Natural killer cell treated with Interleukin-12 subunit alpha and Interleukin-12 subunit beta and Interleukin-15 and Interleukin-18, amount 100 ng/mL, for 72 hours (primary cell): ENCODE results near the gene EEF1AKMT4. TPM values are rescaled to one million over a fixed set of nuclear protein-coding genes. Genes with fewer than 3 reads are reported as not detected.

ENCODE experiments used
- ATAC-seq, 2 donors: fragments of 150-1000 bp; cut with Tn5 transposase in 1 of 2; sonication (Bioruptor Pico), chemical (Tn5 transposase) in 1 of 2; 2 replicates each; pipeline ENCODE4 v1.10.0; 2021
- DNase-seq: peaks from one replicate; pipeline ENCODE4 v3.0.0; 2022; ENCODE audit warnings: low spot score
- H3K27ac Mint-ChIP-seq, 2 donors: 1 replicate in 1 of 2; 2 replicates in 1 of 2; pipeline ENCODE4 v1.8.0; 2022; ENCODE audit warnings: mixed read lengths in 2 of 2, mild to moderate bottlenecking in 1 of 2, moderate library complexity in 1 of 2
- H3K27me3 Mint-ChIP-seq, 2 donors: 1 replicate in 1 of 2; 2 replicates in 1 of 2; pipeline ENCODE4 v1.8.0; 2022; ENCODE audit warnings: mixed read lengths in 2 of 2
- H3K36me3 Mint-ChIP-seq: one replicate; pipeline ENCODE4 v1.8.0; 2022; ENCODE audit warnings: mixed read lengths
- H3K4me1 Mint-ChIP-seq, 2 donors: 1 replicate in 1 of 2; 2 replicates in 1 of 2; pipeline ENCODE4 v1.8.0; 2022; ENCODE audit warnings: low read depth in 2 of 2, mixed read lengths in 2 of 2, mild to moderate bottlenecking in 1 of 2
- H3K4me3 Mint-ChIP-seq: one replicate; pipeline ENCODE4 v1.8.0; 2022; ENCODE audit warnings: mixed read lengths
- H3K9me3 Mint-ChIP-seq: 2 replicates; pipeline ENCODE4 v1.8.0; 2022; ENCODE audit warnings: mixed read lengths
- total RNA-seq, 2 donors: library from RNA; stranded (reverse); gene quantifications; one replicate each; pipeline ENCODE4 v1.2.3, GENCODE V29; 2022

EEF1AKMT4 gene
- 10 to 100 TPM; 11.9 to 16.8 TPM for total RNA-seq

DNA sequence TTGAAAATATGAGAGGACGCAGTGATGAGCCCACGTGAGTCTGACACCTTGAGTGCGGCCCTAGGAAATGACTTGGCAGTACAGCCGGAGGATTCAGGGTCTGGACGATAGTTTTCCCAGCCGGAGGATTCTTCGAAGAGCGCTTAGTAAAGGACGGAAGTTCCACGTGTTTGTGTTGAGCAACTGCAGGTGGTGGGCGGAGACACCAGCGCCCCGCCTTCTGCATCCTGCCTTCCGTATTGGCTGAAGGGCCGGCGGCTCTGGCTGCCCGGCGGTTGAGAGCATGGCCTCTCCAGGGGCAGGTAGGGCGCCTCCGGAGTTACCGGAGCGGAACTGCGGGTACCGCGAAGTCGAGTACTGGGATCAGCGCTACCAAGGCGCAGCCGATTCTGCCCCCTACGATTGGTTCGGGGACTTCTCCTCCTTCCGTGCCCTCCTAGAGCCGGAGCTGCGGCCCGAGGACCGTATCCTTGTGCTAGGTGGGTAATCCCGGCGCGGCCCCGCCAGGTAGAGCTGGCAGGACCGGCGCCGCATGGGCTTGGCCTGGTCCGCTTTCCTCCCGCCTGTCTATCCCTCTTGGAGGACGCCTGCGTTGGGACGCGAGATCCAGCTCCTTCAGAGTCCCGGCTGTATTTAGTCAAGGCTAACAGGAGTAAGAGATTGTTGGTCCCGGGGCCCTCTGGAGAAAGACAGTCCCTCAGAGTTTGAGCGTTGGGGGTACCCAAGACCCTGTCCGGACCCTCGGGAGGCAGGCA lies at the start of gene EEF1AKMT4:
EEF1AKMT4 (plus strand) TSS at position 261 of the 755 bp plus-strand sequence; CDS start at position 284, 23 bp downstream.
- Mint-ChIP-seq H3K27me3 (no peaks in the 10 kb centered on the region), H3K36me3 (peaks cover 11% of the 10 kb centered on the region), H3K27ac (peak within 1 kb of the TSS; percentile 98 to 100), H3K9me3 (no peaks in the 10 kb centered on the region), H3K4me3 (peak within 1 kb of the TSS; percentile 98), H3K4me1 (peaks cover 14 to 25% of the 10 kb centered on the region in 2 donors)
- DNase-seq (peak; percentile 98), ATAC-seq (peak; percentile 96 to 97)

GRCh38 chr3:184200825-184201224 lies 48.6 kb upstream of the EEF1AKMT4 start:
- Mint-ChIP-seq H3K27me3 (peaks cover 4 to 6% of the 10 kb centered on the region in 2 donors), H3K9me3 (no peaks in the 10 kb centered on the region), H3K36me3 (no peaks in the 10 kb centered on the region), H3K27ac (no peak overlapping the region), H3K4me3 (no peak overlapping the region), H3K4me1 (no peaks in the 10 kb centered on the region)
- no peak for ATAC-seq
- no peak for DNase-seq

- ATAC-seq (peak in 1 of 2 donors; percentile 50), DNase-seq (no peak)
- Mint-ChIP-seq H3K27me3 (peaks cover 15 to 20% of the 10 kb centered on the region in 2 donors), H3K4me3 (no peak overlapping the region), H3K36me3 (no peaks in the 10 kb centered on the region), H3K27ac (no peak overlapping the region), H3K4me1 (no peaks in the 10 kb centered on the region), H3K9me3 (no peaks in the 10 kb centered on the region)
Measured at GRCh38 chr3:184203526-184203925, 45.9 kb upstream of the EEF1AKMT4 start.

- Mint-ChIP-seq H3K4me3 (no peak overlapping the region), H3K4me1 (no peaks in the 10 kb centered on the region), H3K27ac (no peak overlapping the region), H3K36me3 (no peaks in the 10 kb centered on the region), H3K27me3 (peaks cover 20 to 26% of the 10 kb centered on the region in 2 donors), H3K9me3 (no peaks in the 10 kb centered on the region)
- no peak for ATAC-seq
- DNase-seq, result no peak
Measured at GRCh38 chr3:184209146-184209923, 40.1 kb upstream of the EEF1AKMT4 start.

DNA sequence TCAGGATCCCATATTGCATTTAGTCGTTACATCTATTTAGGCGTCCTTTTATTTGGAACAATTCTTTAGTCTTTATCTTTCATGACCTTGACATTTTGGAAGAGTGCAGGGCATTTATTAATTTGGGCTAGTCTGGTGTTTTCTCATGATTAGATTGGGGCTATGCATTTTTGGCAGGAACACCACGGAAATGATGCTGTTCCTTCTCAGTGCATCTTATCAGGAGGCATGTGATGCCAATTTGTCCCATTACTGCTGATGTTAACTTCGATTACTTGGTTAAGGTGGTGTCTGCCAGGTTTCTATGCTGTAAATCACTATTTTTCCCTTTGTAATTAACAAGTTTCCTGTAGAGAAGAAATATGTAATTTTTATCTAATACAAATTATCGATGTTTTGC lies 38.2 kb upstream of the EEF1AKMT4 start:
- no peak for DNase-seq
- no peaks in the 10 kb centered on the region for H3K9me3 Mint-ChIP-seq
- H3K4me1 Mint-ChIP-seq, result no peaks in the 10 kb centered on the region
- H3K27me3 Mint-ChIP-seq, result peaks cover 16 to 23% of the 10 kb centered on the region in 2 donors
- ATAC-seq, result no peak
- H3K27ac Mint-ChIP-seq, result no peak overlapping the region
- H3K36me3 Mint-ChIP-seq, result no peaks in the 10 kb centered on the region
- no peak overlapping the region for H3K4me3 Mint-ChIP-seq

GRCh38 chr3:184211718-184212117 lies 37.8 kb upstream of the EEF1AKMT4 start:
- Mint-ChIP-seq H3K36me3 (no peaks in the 10 kb centered on the region), H3K4me3 (no peak overlapping the region), H3K27ac (no peak overlapping the region), H3K27me3 (peaks cover 12 to 18% of the 10 kb centered on the region in 2 donors), H3K9me3 (no peaks in the 10 kb centered on the region), H3K4me1 (no peaks in the 10 kb centered on the region)
- no peak for DNase-seq
- no peak for ATAC-seq

DNA sequence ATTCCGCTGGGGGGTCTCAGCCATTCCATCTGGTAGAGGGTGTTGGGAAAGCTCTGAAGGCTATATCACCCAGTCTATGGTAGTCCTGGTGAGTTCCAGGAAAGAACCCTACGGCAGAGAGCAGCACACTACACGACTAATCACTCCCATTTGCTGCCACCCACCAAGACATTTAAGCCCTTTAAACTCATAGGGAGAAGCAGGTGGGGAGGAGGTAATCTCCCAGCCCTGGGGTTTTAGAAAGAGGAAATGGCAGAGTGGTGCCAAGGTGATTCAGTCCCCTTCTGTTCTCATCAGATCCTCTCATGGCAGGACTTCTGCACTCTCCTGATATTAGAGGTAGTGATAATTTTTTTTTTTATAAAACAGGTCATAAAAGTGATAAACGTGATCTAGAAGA lies 30.7 kb upstream of the EEF1AKMT4 start:
- H3K9me3 Mint-ChIP-seq, result no peaks in the 10 kb centered on the region
- H3K36me3 Mint-ChIP-seq, result no peaks in the 10 kb centered on the region
- no peaks in the 10 kb centered on the region for H3K4me1 Mint-ChIP-seq
- ATAC-seq (no peak), DNase-seq (no peak)
- H3K27me3 Mint-ChIP-seq, result peaks cover 13 to 18% of the 10 kb centered on the region in 2 donors
- no peak overlapping the region for H3K27ac Mint-ChIP-seq
- no peak overlapping the region for H3K4me3 Mint-ChIP-seq

DNA sequence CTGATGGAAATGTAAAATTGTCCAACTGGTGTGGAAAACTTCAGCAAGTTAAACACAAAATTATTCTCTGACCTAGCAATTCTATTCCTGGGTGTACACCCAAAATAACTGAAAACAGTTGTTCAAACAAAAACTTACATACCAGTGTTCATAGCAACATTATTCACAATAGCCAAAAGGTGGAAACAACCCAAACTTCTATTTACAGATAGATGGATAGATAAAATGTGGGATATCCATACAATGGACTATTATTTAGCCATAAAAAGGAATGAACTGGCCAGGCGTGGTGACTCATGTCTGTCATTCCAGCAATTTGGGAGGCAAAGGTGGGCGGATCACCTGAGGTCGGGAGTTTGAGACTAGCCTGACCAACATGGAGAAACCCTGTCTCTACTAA lies 27.0 kb upstream of the EEF1AKMT4 start:
- Mint-ChIP-seq H3K27ac (no peak overlapping the region), H3K27me3 (peaks cover 22 to 33% of the 10 kb centered on the region in 2 donors), H3K36me3 (no peaks in the 10 kb centered on the region), H3K9me3 (no peaks in the 10 kb centered on the region), H3K4me3 (no peak overlapping the region), H3K4me1 (no peaks in the 10 kb centered on the region)
- DNase-seq, result no peak
- ATAC-seq, result no peak

- Mint-ChIP-seq H3K27ac (no peak overlapping the region), H3K4me1 (peaks cover 0 to 2% of the 10 kb centered on the region in 2 donors)
Measured at GRCh38 chr3:184223946-184224345, 25.5 kb upstream of the EEF1AKMT4 start.

GRCh38 chr3:184227481-184227935 lies 22.0 kb upstream of the EEF1AKMT4 start:
- no peak for DNase-seq
- Mint-ChIP-seq H3K4me3 (no peak overlapping the region), H3K36me3 (peaks cover 6% of the 10 kb centered on the region), H3K9me3 (no peaks in the 10 kb centered on the region), H3K27ac (no peak overlapping the region), H3K4me1 (peaks cover 6 to 12% of the 10 kb centered on the region in 2 donors), H3K27me3 (peaks cover 45 to 62% of the 10 kb centered on the region in 2 donors)
- ATAC-seq, result peak in 1 of 2 donors; percentile 43

More at GRCh38 chr3:184223946-184224345, 25.5 kb upstream of the EEF1AKMT4 start:
- no peak for DNase-seq
- Mint-ChIP-seq H3K9me3 (no peaks in the 10 kb centered on the region), H3K36me3 (no peaks in the 10 kb centered on the region), H3K27me3 (peaks cover 30 to 45% of the 10 kb centered on the region in 2 donors), H3K4me3 (no peak overlapping the region)
- ATAC-seq, result no peak

- peaks cover 6 to 12% of the 10 kb centered on the region in 2 donors for H3K4me1 Mint-ChIP-seq
- ATAC-seq (no peak), DNase-seq (no peak)
- no peak overlapping the region for H3K27ac Mint-ChIP-seq
- peaks cover 6% of the 10 kb centered on the region for H3K36me3 Mint-ChIP-seq
- H3K4me3 Mint-ChIP-seq, result peak overlapping the region; percentile 54
- peaks cover 46 to 61% of the 10 kb centered on the region in 2 donors for H3K27me3 Mint-ChIP-seq
- H3K9me3 Mint-ChIP-seq, result no peaks in the 10 kb centered on the region
Measured at GRCh38 chr3:184228376-184229137, 20.9 kb upstream of the EEF1AKMT4 start.

DNA sequence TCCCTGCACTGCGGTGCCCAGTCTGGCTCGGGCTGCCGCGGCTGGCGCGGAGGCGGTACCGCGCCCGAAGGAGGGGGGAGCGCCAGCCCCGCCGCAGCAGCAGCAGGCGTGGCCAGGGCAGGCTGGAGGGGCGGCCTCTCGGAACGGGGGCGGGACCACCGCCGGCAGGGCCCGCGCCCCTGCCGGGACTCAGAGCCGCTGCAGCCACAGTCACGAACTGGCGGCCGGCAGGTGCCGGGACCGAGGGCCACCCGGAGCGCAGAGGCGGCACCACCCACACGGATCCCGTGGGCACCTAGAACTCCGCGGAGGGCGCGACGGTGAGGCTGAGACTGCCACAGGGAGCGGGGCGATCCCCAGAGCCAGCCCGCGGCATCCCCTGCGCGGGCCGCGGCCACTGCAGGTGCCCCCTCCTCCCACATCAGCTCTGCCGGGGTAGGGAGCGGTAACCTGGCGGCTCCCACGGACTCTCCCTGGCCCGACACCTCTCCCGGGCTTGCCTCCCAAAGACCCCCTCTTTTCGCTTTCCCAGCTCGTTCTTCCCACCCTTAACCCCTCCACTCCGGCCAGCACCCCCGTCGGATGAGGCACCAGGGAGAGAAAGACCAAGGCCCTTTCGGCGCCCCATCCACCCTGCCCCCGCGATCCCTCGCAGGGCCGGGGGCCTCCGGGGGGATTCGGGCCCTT lies 19.9 kb upstream of the EEF1AKMT4 start, which contains the start of gene VWA5B2:
VWA5B2 (plus strand) TSS at position 192 of the 687 bp plus-strand sequence. CDS start 944 bp downstream, outside the sequence.
- DNase-seq (peak; percentile 85), ATAC-seq (peak; percentile 93 to 96)
- Mint-ChIP-seq H3K27me3 (peaks cover 46 to 54% of the 10 kb centered on the region in 2 donors), H3K4me1 (peaks cover 6 to 12% of the 10 kb centered on the region in 2 donors), H3K27ac (no peak within 1 kb of the TSS), H3K9me3 (no peaks in the 10 kb centered on the region), H3K4me3 (peak within 1 kb of the TSS; percentile 54), H3K36me3 (peaks cover 6% of the 10 kb centered on the region)
